Endothelial cell of umbilical vein (primary cell): ENCODE data around the gene SLC9A9. TPM values are rescaled to one million over a fixed set of nuclear protein-coding genes. Genes with fewer than 3 reads are reported as not detected.

Experiments used
- BruUV-seq: library from RNA; stranded (reverse); fragments of 400-500 nt; replicated peaks from 2 replicates; lab custom pipeline; 2021; lab: Mats Ljungman, UMichigan
- CTCF ChIA-PET: fragments of 300-600, 350-600 bp; sonication (Branson Sonifier 250); formaldehyde crosslinking; loops from one replicate; lab custom pipeline; 2021; ENCODE audit warnings: antibody characterized with exemption, inconsistent platforms; lab: Charles Lee
- POLR2A ChIA-PET: fragments of 300-600, 350-600 bp; sonication (Branson Sonifier 250); formaldehyde crosslinking; loops from one replicate; lab custom pipeline; 2021; ENCODE audit warnings: antibody characterized with exemption, inconsistent platforms; lab: Charles Lee
- DNase-seq: peaks from one replicate; pipeline ENCODE4 v3.0.0-alpha.2; 2011; ENCODE audit warnings: low read depth, low spot score
- FAIRE-seq: peaks from 2 replicates; lab custom pipeline; 2011; peaks lifted over from hg19 to GRCh38; lab: Jason Lieb, UNC
- H2AFZ ChIP-seq: 2 replicates; pipeline ENCODE4 v1.6.0; 2012; ENCODE audit warnings: low read depth, low read length, control low read depth, inconsistent platforms
- H3K27ac ChIP-seq: 2 replicates; pipeline ENCODE4 v1.5.1; 2011; ENCODE audit warnings: low read depth, mild to moderate bottlenecking, control low read depth, low read length, moderate library complexity; ENCODE audit not compliant: insufficient read depth
- H3K27me3 ChIP-seq, 2 experiments: 2 replicates each; pipeline versions ENCODE4 v1.6.0 to v1.6.1; 2011; ENCODE audit warnings: low read length in 2 of 2, mixed read lengths in 1 of 2; ENCODE audit not compliant: control insufficient read depth in 2 of 2, insufficient read depth in 2 of 2
- H3K36me3 ChIP-seq, 2 experiments: 2 replicates in 1 of 2; 3 replicates in 1 of 2; pipeline ENCODE4 v1.5.1; 2011; ENCODE audit warnings: low read length in 2 of 2, mild to moderate bottlenecking in 1 of 2, moderate library complexity in 1 of 2; ENCODE audit not compliant: control insufficient read depth in 2 of 2, insufficient read depth in 2 of 2; ENCODE audit errors: extremely low read depth in 1 of 2
- H3K4me1 ChIP-seq: 3 replicates; pipeline ENCODE4 v1.5.1; 2011; ENCODE audit warnings: mild to moderate bottlenecking, low read length; ENCODE audit not compliant: control insufficient read depth, insufficient read depth; ENCODE audit errors: extremely low read depth
- H3K4me2 ChIP-seq: 2 replicates; pipeline ENCODE4 v1.6.1; 2011; ENCODE audit warnings: low read length, control low read depth, mixed read lengths; ENCODE audit not compliant: insufficient read depth
- H3K4me3 ChIP-seq, 3 experiments: fragments of 200-600 bp in 1 of 3; sonication (generic), shearing (Covaris generic) in 1 of 3; replicated peaks in 1 of 3; 2 replicates each; pipeline ENCODE4 v1.5.1; 2011 to 2016; ENCODE audit warnings: control low read depth in 3 of 3, low read length in 3 of 3, mild to moderate bottlenecking in 2 of 3, inconsistent platforms in 1 of 3, low read depth in 1 of 3, moderate library complexity in 1 of 3; ENCODE audit not compliant: insufficient read depth in 1 of 3
- H3K79me2 ChIP-seq: 2 replicates; pipeline ENCODE4 v1.6.0; 2012; ENCODE audit warnings: low read length, inconsistent platforms; ENCODE audit not compliant: control insufficient read depth, insufficient read depth
- H3K9ac ChIP-seq: replicated peaks from 2 replicates; pipeline ENCODE3; 2011; ENCODE audit warnings: low read length, control low read depth; ENCODE audit not compliant: insufficient read depth; ENCODE audit errors: extremely low read depth
- H3K9me1 ChIP-seq: replicated peaks from 3 replicates; pipeline ENCODE4 v1.6.0; 2011; ENCODE audit warnings: mild to moderate bottlenecking, low read length; ENCODE audit not compliant: control insufficient read depth, insufficient read depth; ENCODE audit errors: extremely low read depth
- H3K9me3 ChIP-seq: replicated peaks from 2 replicates; pipeline ENCODE4 v1.5.1; 2012; ENCODE audit warnings: low read length, inconsistent platforms; ENCODE audit not compliant: control insufficient read depth, insufficient read depth
- H4K20me1 ChIP-seq: replicated peaks from 2 replicates; pipeline ENCODE3; 2011; ENCODE audit warnings: mild to moderate bottlenecking, low read length; ENCODE audit not compliant: control insufficient read depth, insufficient read depth; ENCODE audit errors: extremely low read depth
- EZH2 ChIP-seq: IDR thresholded peaks from 2 replicates; pipeline ENCODE4 v1.6.1; 2012; ENCODE audit warnings: borderline replicate concordance, low read depth, mild to moderate bottlenecking, moderate library complexity, low read length, inconsistent platforms; ENCODE audit not compliant: severe bottlenecking
- FOS ChIP-seq: IDR thresholded peaks from 2 replicates; pipeline ENCODE4 v1.6.1; 2011; ENCODE audit warnings: mild to moderate bottlenecking, low read length, moderate library complexity, borderline replicate concordance; ENCODE audit not compliant: insufficient read depth
- GATA2 ChIP-seq: IDR thresholded peaks from 2 replicates; pipeline ENCODE4 v1.7.0; 2011; ENCODE audit warnings: low read depth, mild to moderate bottlenecking, moderate library complexity, mixed read lengths, low read length; ENCODE audit not compliant: insufficient read length, insufficient read depth
- JUN ChIP-seq: IDR thresholded peaks from 2 replicates; pipeline ENCODE4 v1.6.1; 2011; ENCODE audit warnings: borderline replicate concordance, low read depth; ENCODE audit not compliant: insufficient read length, insufficient read depth
- MYC ChIP-seq: IDR thresholded peaks from one replicate; pipeline ENCODE4 v1.6.1; 2011; ENCODE audit warnings: mild to moderate bottlenecking, low read depth, low read length
- POLR2A ChIP-seq: IDR thresholded peaks from 2 replicates; pipeline ENCODE4 v1.6.1; 2012; ENCODE audit warnings: low read depth, mild to moderate bottlenecking, control low read depth, low read length
- POLR2AphosphoS5 ChIP-seq: IDR thresholded peaks from 2 replicates; pipeline ENCODE4 v1.6.1; 2012; ENCODE audit warnings: low read depth, mild to moderate bottlenecking, control low read depth, low read length, moderate library complexity; ENCODE audit not compliant: insufficient read depth
- dilution Hi-C: fragments of 300-500 bp; cut with MboI; formaldehyde crosslinking; loops from one replicate; pipeline ENCODE4 v1.15.0; 2019; ENCODE audit warnings: low sequenced_read_pairs; ENCODE audit not compliant: extremely low pct_ligation_motif_present
- intact Hi-C: fragments of 100-400 bp; cut with micrococcal nuclease; formaldehyde crosslinking; loops from one replicate; pipeline ENCODE4 v1.10.0; 2022
- polyA plus RNA-seq, 4 experiments: library from polyadenylated mRNA; depleted of rRNA in 3 of 4; stranded (reverse) in 3 of 4; unstranded in 1 of 4; fragments of >200 nt; gene quantifications; 2 replicates each; pipeline versions ENCODE4 v1.2.1 to v1.2.3, GENCODE V29; 2011 to 2012; ENCODE audit warnings: missing spikeins in 1 of 4
- total RNA-seq: library from RNA; stranded (reverse); gene quantifications from 2 replicates; pipeline ENCODE4 v1.2.3, GENCODE V29; 2021
- TF ChIP-seq, protein P1 (sequence below): IDR thresholded peaks from 2 replicates; pipeline ENCODE4 v1.6.1; 2011; ENCODE audit not compliant: insufficient read depth, insufficient read length
- TF ChIP-seq, protein P2 (sequence below), 2 donors: IDR thresholded peaks; 1 replicate in 1 of 2; 2 replicates in 1 of 2; pipeline ENCODE4 v1.5.1; 2011; ENCODE audit warnings: low read length in 2 of 2, mild to moderate bottlenecking in 2 of 2, moderate library complexity in 2 of 2, control low read depth in 1 of 2, inconsistent platforms in 1 of 2, low read depth in 1 of 2; ENCODE audit not compliant: insufficient read depth in 1 of 2; ENCODE audit errors: extremely low read depth in 1 of 2

SLC9A9 gene
- total and polyA plus RNA-seq, 2 donors (not counting 3 experiments of a cell fraction or from before 2014, with no cell fraction given) = 1.5 to 1.8 TPM

DNA sequence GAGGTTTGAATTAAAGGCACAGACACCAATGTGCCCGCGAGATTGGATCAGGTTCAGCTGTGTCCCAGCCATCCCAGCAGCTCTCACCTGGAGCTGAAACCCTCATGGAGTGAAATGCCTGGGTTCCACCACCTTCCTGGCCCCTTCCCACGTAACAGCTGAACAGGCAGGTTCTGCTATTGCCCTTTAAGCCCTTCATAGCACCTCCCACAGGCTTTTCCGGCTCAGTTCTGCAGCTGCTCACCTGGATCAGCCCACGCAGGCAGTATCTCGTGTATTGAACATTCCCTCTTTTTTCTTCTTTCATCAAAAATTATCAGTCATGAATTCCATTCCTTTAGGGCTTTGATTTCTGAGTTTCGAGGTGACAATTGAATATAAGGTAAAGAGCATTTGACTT lies 129.8 kb downstream of the SLC9A9 start:
- H3K36me3 ChIP-seq = no peaks in the 10 kb centered on the region
- TF ChIP-seq GATA2 (no peak), POLR2AphosphoS5 (no peak), JUN (no peak), FOS (no peak), EZH2 (no peak), POLR2A (no peak), MYC (no peak)
- TF ChIP-seq, protein P1, sequence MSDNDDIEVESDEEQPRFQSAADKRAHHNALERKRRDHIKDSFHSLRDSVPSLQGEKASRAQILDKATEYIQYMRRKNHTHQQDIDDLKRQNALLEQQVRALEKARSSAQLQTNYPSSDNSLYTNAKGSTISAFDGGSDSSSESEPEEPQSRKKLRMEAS = no peak
- TF ChIP-seq, protein P2, sequence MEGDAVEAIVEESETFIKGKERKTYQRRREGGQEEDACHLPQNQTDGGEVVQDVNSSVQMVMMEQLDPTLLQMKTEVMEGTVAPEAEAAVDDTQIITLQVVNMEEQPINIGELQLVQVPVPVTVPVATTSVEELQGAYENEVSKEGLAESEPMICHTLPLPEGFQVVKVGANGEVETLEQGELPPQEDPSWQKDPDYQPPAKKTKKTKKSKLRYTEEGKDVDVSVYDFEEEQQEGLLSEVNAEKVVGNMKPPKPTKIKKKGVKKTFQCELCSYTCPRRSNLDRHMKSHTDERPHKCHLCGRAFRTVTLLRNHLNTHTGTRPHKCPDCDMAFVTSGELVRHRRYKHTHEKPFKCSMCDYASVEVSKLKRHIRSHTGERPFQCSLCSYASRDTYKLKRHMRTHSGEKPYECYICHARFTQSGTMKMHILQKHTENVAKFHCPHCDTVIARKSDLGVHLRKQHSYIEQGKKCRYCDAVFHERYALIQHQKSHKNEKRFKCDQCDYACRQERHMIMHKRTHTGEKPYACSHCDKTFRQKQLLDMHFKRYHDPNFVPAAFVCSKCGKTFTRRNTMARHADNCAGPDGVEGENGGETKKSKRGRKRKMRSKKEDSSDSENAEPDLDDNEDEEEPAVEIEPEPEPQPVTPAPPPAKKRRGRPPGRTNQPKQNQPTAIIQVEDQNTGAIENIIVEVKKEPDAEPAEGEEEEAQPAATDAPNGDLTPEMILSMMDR (IDR thresholded peaks at IDR 0.05; ENCODE audit: extremely low read depth in 1 of 2, insufficient read depth in 1 of 2, low read depth in 1 of 2, low read length in 2 of 2) = no peak
- H3K4me2 ChIP-seq = no peak overlapping the region
- H3K27me3 ChIP-seq = peaks cover 0 to 3% of the 10 kb centered on the region in 2 experiments
- BruUV-seq = no TSS peak
- intact Hi-C loops (no loop called here), dilution Hi-C loops (no loop called here)
- DNase-seq = no peak
- FAIRE-seq = no peak
- no peak overlapping the region for H3K9ac ChIP-seq
- no peaks in the 10 kb centered on the region for H3K79me2 ChIP-seq
- H4K20me1 ChIP-seq = no peaks in the 10 kb centered on the region
- H2AFZ ChIP-seq = no peak overlapping the region
- no peaks in the 10 kb centered on the region for H3K9me1 ChIP-seq
- H3K27ac ChIP-seq = no peak overlapping the region
- H3K9me3 ChIP-seq = no peaks in the 10 kb centered on the region
- no peak overlapping the region for H3K4me3 ChIP-seq
- CTCF ChIA-PET = interaction anchor here (1.0 to 1.1 kb wide), 2 partner anchors 18 to 45 kb away, joined by 3 read pairs; no protein-coding TSS in a partner anchor
- no peaks in the 10 kb centered on the region for H3K4me1 ChIP-seq
- POLR2A ChIA-PET = no interaction called here
